HUES48 (cell line): ENCODE measurements around the gene ATIC.

ENCODE experiments used
- H3K27ac ChIP-seq: one replicate; pipeline ENCODE4 v1.7.0; 2013; ENCODE audit warnings: low read depth, low read length, inconsistent platforms
- H3K27me3 ChIP-seq: 2 replicates; pipeline ENCODE4 v1.6.1; 2013; ENCODE audit warnings: mild to moderate bottlenecking, low read length; ENCODE audit not compliant: control insufficient read depth, insufficient read depth
- H3K36me3 ChIP-seq: 2 replicates; pipeline ENCODE4 v1.6.1; 2013; ENCODE audit warnings: low read length; ENCODE audit not compliant: control insufficient read depth, insufficient read depth
- H3K4me1 ChIP-seq: 2 replicates; pipeline ENCODE4 v1.6.1; 2013; ENCODE audit warnings: mild to moderate bottlenecking, low read length; ENCODE audit not compliant: control insufficient read depth, insufficient read depth
- H3K4me3 ChIP-seq: 2 replicates; pipeline ENCODE4 v1.5.1; 2013; ENCODE audit warnings: mild to moderate bottlenecking, low read depth, low read length
- H3K9ac ChIP-seq: 2 replicates; pipeline ENCODE4 v1.6.1; 2013; ENCODE audit warnings: mild to moderate bottlenecking, low read depth, low read length, moderate library complexity
- H3K9me3 ChIP-seq: 2 replicates; pipeline ENCODE4 v1.6.1; 2013; ENCODE audit warnings: low read length; ENCODE audit not compliant: control insufficient read depth, insufficient read depth

Gene ATIC

DNA sequence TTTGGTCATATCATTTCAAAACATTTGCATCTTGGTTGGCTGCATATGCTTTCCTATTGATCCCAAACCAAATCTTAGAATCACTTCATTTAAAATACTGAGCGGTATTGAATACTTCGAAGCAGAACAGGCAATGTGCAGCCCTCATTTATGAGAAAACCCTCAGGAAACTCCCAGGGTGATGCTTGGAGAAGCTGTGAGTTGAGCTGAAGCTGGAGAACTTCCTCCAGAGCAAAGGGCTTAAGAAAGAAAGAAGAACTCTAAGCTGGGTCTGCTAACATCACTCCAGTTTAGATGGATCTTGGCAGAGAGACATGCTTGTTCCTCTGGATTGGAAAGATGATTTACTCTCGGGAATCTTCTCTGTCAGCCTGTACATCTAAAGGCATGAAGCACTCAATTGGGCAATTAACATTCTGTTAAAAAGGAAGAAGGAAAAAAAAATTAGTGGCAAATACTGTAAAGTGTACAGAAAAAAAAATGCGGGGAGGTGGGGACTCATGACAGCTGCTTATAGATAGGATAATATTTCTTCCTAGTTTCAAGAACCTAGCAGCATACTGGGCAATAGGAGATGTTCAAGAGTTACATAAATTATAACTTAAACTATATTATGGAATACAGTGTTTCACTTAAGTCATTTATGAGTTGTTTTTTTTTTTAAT is 49.5 kb downstream of the ATIC start:
- Histone ChIP-seq H3K27ac (no peak overlapping the region), H3K27me3 (no peaks in the 10 kb centered on the region), H3K4me1 (no peaks in the 10 kb centered on the region), H3K9me3 (no peaks in the 10 kb centered on the region), H3K36me3 (peaks cover 66% of the 10 kb centered on the region), H3K9ac (no peak overlapping the region), H3K4me3 (no peak overlapping the region)

GRCh38 chr2:215361876-215362561 is 50.2 kb downstream of the ATIC start:
- H3K9me3 ChIP-seq, result no peaks in the 10 kb centered on the region
- no peak overlapping the region for H3K4me3 ChIP-seq
- no peak overlapping the region for H3K27ac ChIP-seq
- H3K9ac ChIP-seq, result no peak overlapping the region
- no peaks in the 10 kb centered on the region for H3K4me1 ChIP-seq
- H3K36me3 ChIP-seq, result peaks cover 73% of the 10 kb centered on the region
- H3K27me3 ChIP-seq, result no peaks in the 10 kb centered on the region

DNA sequence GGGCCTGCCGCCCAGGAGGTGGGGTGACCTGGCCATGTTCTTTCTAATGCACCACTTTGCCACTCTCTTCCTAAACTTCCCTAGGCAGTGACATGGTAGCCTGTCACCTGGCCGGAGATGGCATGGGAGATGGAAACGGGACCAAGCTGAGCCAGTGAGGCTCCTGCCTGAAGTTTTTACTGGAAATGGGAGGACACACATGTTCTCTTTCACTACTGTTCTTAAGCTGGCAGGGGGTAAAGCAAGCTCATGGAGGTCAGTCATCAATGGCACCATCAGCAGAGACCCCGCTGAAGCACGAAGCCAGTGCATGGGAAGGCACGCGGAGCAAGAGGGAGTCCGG is 50.7 kb downstream of the ATIC start:
- H3K27ac ChIP-seq, result no peak overlapping the region
- no peaks in the 10 kb centered on the region for H3K9me3 ChIP-seq
- H3K27me3 ChIP-seq, result no peaks in the 10 kb centered on the region
- H3K36me3 ChIP-seq, result peaks cover 78% of the 10 kb centered on the region
- H3K4me3 ChIP-seq, result no peak overlapping the region
- H3K9ac ChIP-seq, result no peak overlapping the region
- no peaks in the 10 kb centered on the region for H3K4me1 ChIP-seq

GRCh38 chr2:215363039-215363438 is 51.2 kb downstream of the ATIC start:
- Histone ChIP-seq H3K4me1 (no peaks in the 10 kb centered on the region), H3K4me3 (no peak overlapping the region), H3K9ac (no peak overlapping the region), H3K36me3 (peaks cover 83% of the 10 kb centered on the region), H3K9me3 (no peaks in the 10 kb centered on the region), H3K27me3 (no peaks in the 10 kb centered on the region), H3K27ac (no peak overlapping the region)

GRCh38 chr2:215363461-215364156 is 51.8 kb downstream of the ATIC start:
- no peak overlapping the region for H3K4me3 ChIP-seq
- peaks cover 89% of the 10 kb centered on the region for H3K36me3 ChIP-seq
- H3K9me3 ChIP-seq, result no peaks in the 10 kb centered on the region
- H3K27me3 ChIP-seq, result no peaks in the 10 kb centered on the region
- no peaks in the 10 kb centered on the region for H3K4me1 ChIP-seq
- no peak overlapping the region for H3K27ac ChIP-seq
- H3K9ac ChIP-seq, result no peak overlapping the region

DNA sequence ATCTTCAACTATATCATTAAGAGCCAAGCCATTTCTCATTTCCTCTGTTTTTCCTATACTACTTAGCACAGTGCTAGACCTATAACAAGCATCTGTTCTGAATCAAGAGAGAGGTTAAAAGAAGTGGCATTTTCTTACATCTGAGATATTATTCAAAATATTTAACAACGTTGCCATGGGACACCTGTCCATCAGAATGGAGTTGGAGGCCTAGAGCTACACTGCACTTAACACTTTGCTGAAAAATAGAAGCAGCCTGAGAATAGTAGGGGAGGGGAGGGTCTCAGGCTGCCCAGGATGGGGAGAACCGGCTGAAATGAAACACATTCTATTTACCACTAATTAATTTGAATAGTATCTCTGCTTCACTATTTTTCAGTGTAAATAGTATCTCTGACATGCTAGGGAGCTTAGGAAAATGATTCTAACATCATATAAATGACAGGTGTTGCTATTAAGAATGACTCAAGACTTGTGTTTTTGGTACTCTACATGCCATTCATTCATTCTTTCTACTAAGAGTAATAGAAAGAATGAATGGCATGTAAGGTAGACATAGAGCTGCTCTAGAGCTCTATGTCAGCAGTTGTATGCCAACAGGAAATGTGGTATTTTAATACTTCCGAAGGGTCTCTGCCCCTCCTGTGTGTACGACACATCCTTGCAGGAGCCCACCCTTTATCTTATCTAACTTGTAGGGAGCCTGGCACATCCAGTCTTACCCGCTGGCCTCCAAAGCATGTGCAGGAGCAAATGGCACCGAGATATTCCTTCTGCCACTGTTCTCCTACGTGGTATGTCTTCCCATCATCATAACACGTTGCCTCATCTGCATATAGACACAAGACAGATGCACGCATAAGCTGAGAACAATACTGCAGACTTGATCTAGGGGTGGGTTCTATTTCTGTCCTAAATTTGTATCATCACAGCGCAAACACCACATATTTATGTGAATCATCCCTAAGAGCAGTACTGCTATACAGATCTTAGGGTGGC is 52.6 kb downstream of the ATIC start:
- Histone ChIP-seq H3K27ac (no peak overlapping the region), H3K36me3 (peaks cover 92% of the 10 kb centered on the region), H3K4me1 (no peaks in the 10 kb centered on the region), H3K27me3 (no peaks in the 10 kb centered on the region), H3K4me3 (no peak overlapping the region), H3K9ac (no peak overlapping the region), H3K9me3 (no peaks in the 10 kb centered on the region)

DNA sequence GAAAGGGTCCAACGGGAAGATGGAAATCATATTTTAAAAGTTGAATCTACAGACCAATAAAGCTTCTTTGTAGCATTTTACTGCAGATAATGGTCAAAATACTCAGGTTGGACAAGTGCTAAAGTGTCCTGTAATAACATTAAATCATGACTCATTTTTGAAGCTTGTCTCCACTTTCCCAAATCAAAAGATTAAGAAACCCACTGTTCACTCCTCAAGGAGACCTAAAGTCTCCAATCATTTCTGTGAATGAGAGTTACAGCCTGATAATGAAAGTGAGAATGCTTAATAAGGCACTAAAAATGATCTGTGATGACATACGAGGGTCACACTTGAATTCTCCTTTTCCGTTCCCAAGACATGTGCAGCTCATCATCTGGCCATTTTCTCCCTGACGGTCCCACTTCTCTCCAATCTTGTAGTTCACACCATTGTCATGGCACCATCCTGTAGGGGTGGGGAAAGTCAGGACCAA is 53.4 kb downstream of the ATIC start:
- Histone ChIP-seq H3K27ac (no peak overlapping the region), H3K4me3 (no peak overlapping the region), H3K27me3 (no peaks in the 10 kb centered on the region), H3K4me1 (no peaks in the 10 kb centered on the region), H3K36me3 (peaks cover 94% of the 10 kb centered on the region), H3K9ac (no peak overlapping the region), H3K9me3 (no peaks in the 10 kb centered on the region)

DNA sequence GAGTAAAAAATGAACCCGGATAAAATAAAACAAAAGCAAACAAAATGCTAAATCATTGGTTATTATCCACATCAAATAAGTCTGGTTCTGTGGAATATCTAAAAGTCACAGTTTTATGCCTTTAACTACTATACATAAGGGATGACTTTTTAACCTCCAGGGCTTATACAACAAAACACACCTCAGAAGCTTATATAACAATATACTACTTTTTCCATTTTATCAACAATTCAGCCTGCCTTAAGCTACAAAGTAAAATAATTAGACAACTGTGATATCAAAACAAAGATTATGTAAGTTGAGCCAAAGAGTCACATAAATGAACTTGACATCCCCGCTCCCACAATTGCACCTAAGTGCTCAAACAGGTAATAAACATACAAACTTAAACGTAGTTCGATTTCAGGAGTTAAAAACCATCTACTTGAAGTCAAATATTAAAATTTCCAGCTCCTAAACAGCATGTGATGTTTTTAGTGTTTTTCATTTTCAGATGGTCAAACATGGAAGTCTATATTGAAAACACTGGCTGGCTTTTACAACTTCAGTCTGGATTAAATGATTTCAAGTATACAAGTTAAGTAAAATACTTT is 54.7 kb downstream of the ATIC start:
- no peak overlapping the region for H3K9ac ChIP-seq
- no peak overlapping the region for H3K27ac ChIP-seq
- H3K9me3 ChIP-seq, result no peaks in the 10 kb centered on the region
- H3K4me1 ChIP-seq, result no peaks in the 10 kb centered on the region
- no peak overlapping the region for H3K4me3 ChIP-seq
- peaks cover 90% of the 10 kb centered on the region for H3K36me3 ChIP-seq
- no peaks in the 10 kb centered on the region for H3K27me3 ChIP-seq

DNA sequence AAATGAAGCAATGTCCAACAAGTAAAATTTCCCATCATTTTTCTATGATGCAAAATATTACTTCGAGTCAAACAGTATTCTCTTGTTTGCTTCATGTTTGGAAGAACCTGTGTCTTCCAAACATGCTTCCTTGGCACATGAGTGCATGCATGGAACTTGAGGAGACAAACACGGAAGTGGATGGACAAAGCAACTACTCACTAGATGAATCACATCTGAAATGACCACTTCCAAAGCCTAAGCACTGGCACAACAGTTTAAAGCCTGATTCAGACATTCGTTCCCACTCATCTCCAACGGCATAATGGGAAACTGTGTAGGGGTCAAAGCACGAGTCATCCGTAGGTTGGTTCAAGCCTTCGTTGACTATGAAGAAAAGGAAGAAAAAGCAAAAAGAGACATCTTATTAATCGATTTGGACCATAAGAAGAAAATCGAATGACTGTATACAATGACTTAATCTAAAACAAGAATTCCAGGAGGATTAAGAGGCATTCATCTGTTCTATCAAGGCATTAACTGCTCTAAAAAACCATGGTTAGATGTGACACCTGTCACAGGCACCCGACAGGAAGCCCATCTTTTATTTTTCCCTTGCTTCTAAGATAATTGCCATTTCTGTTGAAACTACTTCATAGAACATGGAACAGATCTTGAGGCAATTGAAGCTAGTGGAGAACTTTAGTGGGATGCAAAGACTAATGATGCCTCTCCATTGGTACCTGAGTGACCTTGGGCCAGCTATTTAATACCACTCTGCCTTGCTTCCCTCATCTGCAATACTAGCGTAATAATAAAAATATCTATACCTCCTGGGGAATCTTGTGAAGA is 56.0 kb downstream of the ATIC start:
- H3K36me3 ChIP-seq, result peaks cover 90% of the 10 kb centered on the region
- no peaks in the 10 kb centered on the region for H3K4me1 ChIP-seq
- no peak overlapping the region for H3K9ac ChIP-seq
- H3K27ac ChIP-seq, result no peak overlapping the region
- H3K27me3 ChIP-seq, result no peaks in the 10 kb centered on the region
- no peak overlapping the region for H3K4me3 ChIP-seq
- H3K9me3 ChIP-seq, result no peaks in the 10 kb centered on the region

DNA sequence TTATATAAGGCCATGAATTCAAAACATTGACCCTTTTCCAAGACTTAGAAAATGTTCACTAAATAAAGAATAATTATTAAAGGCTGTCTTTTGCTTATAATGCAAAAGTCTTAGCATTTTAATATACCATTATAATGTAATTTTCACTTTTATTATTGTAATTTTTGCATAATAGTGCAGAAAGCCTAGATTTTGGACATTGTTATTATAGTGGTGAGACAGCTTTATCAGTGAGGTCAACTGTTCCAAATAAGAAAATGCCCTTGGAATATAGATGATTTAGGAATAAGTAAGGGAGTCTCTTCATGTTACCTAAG is 56.6 kb downstream of the ATIC start:
- H3K36me3 ChIP-seq, result peaks cover 90% of the 10 kb centered on the region
- H3K4me1 ChIP-seq, result no peaks in the 10 kb centered on the region

More for the DNA sequence above, 56.6 kb downstream of the ATIC start:
- Histone ChIP-seq H3K9me3 (no peaks in the 10 kb centered on the region), H3K27ac (no peak overlapping the region), H3K4me3 (no peak overlapping the region), H3K27me3 (no peaks in the 10 kb centered on the region), H3K9ac (no peak overlapping the region)
